T-helper 1 cell treated with Interleukin-12 subunit alpha and Interleukin-12 subunit beta and Interleukin-4 antibody, amounts not matched to agents 30 μg/mL and 1 μg/mL, for 36 hours (primary cell): ENCODE data around the gene AARS2.

Source experiments
- H3K27ac Mint-ChIP-seq: one replicate; pipeline ENCODE4 v1.8.0; 2021; ENCODE audit warnings: mild to moderate bottlenecking, mixed read lengths
- H3K27me3 Mint-ChIP-seq: one replicate; pipeline ENCODE4 v1.8.0; 2021; ENCODE audit warnings: low read depth, mixed read lengths
- H3K36me3 Mint-ChIP-seq: one replicate; pipeline ENCODE4 v1.8.0; 2021; ENCODE audit warnings: low read depth, mixed read lengths
- H3K4me1 Mint-ChIP-seq: one replicate; pipeline ENCODE4 v1.8.0; 2021; ENCODE audit warnings: low read depth, mixed read lengths
- H3K4me3 Mint-ChIP-seq: one replicate; pipeline ENCODE4 v1.8.0; 2021; ENCODE audit warnings: mild to moderate bottlenecking, moderate library complexity, mixed read lengths
- H3K9me3 Mint-ChIP-seq: one replicate; pipeline ENCODE4 v1.8.0; 2021; ENCODE audit warnings: mixed read lengths

The AARS2 gene

GRCh38 chr6:44300292-44300823, 12.8 kb downstream of the AARS2 start:
- Mint-ChIP-seq H3K4me1 (peaks cover 7% of the 10 kb centered on the region), H3K27me3 (peaks cover 30% of the 10 kb centered on the region), H3K4me3 (no peak overlapping the region), H3K27ac (no peak overlapping the region), H3K9me3 (no peaks in the 10 kb centered on the region), H3K36me3 (peaks cover 32% of the 10 kb centered on the region)

- Mint-ChIP-seq H3K27ac (no peak overlapping the region), H3K4me3 (no peak overlapping the region), H3K27me3 (peaks cover 40% of the 10 kb centered on the region), H3K36me3 (peaks cover 28% of the 10 kb centered on the region), H3K9me3 (no peaks in the 10 kb centered on the region), H3K4me1 (peaks cover 7% of the 10 kb centered on the region)
These were observed 14.3 kb downstream of the AARS2 start for GRCh38 chr6:44298864-44299263.

- no peak overlapping the region for H3K27ac Mint-ChIP-seq
- peaks cover 7% of the 10 kb centered on the region for H3K4me1 Mint-ChIP-seq
- H3K27me3 Mint-ChIP-seq = peaks cover 40% of the 10 kb centered on the region
- H3K36me3 Mint-ChIP-seq = peaks cover 24% of the 10 kb centered on the region
- H3K4me3 Mint-ChIP-seq = no peak overlapping the region
- H3K9me3 Mint-ChIP-seq = no peaks in the 10 kb centered on the region
These were observed 14.9 kb downstream of the AARS2 start for GRCh38 chr6:44298055-44298803.

- Mint-ChIP-seq H3K4me3 (peak overlapping the region; percentile 21), H3K9me3 (no peaks in the 10 kb centered on the region), H3K27ac (no peak overlapping the region), H3K36me3 (peaks cover 22% of the 10 kb centered on the region), H3K4me1 (peaks cover 7% of the 10 kb centered on the region), H3K27me3 (peaks cover 43% of the 10 kb centered on the region)
These were observed 15.8 kb downstream of the AARS2 start for GRCh38 chr6:44297063-44298038.

GRCh38 chr6:44294832-44295791, 18.0 kb downstream of the AARS2 start:
- Mint-ChIP-seq H3K4me1 (peaks cover 7% of the 10 kb centered on the region), H3K27ac (no peak overlapping the region), H3K36me3 (peaks cover 8% of the 10 kb centered on the region), H3K27me3 (peaks cover 56% of the 10 kb centered on the region), H3K9me3 (no peaks in the 10 kb centered on the region), H3K4me3 (no peak overlapping the region)

- H3K27ac Mint-ChIP-seq = no peak overlapping the region
- H3K4me1 Mint-ChIP-seq = peaks cover 7% of the 10 kb centered on the region
- H3K4me3 Mint-ChIP-seq = no peak overlapping the region
- peaks cover 55% of the 10 kb centered on the region for H3K27me3 Mint-ChIP-seq
- H3K9me3 Mint-ChIP-seq = no peaks in the 10 kb centered on the region
- H3K36me3 Mint-ChIP-seq = peaks cover 2% of the 10 kb centered on the region
These were observed 20.3 kb downstream of the AARS2 start for GRCh38 chr6:44292661-44293365.

- H3K27me3 Mint-ChIP-seq = peaks cover 57% of the 10 kb centered on the region
- H3K4me3 Mint-ChIP-seq = no peak overlapping the region
- H3K9me3 Mint-ChIP-seq = no peaks in the 10 kb centered on the region
- H3K27ac Mint-ChIP-seq = no peak overlapping the region
- peaks cover 2% of the 10 kb centered on the region for H3K36me3 Mint-ChIP-seq
- peaks cover 4% of the 10 kb centered on the region for H3K4me1 Mint-ChIP-seq
These were observed 21.3 kb downstream of the AARS2 start for GRCh38 chr6:44291841-44292240.

GRCh38 chr6:44289726-44290260, 23.4 kb downstream of the AARS2 start:
- peaks cover 51% of the 10 kb centered on the region for H3K27me3 Mint-ChIP-seq
- H3K36me3 Mint-ChIP-seq = no peaks in the 10 kb centered on the region
- H3K9me3 Mint-ChIP-seq = no peaks in the 10 kb centered on the region
- H3K27ac Mint-ChIP-seq = no peak overlapping the region
- H3K4me3 Mint-ChIP-seq = no peak overlapping the region
- no peaks in the 10 kb centered on the region for H3K4me1 Mint-ChIP-seq

- Mint-ChIP-seq H3K9me3 (no peaks in the 10 kb centered on the region), H3K27ac (no peak overlapping the region), H3K4me1 (no peaks in the 10 kb centered on the region), H3K27me3 (peaks cover 56% of the 10 kb centered on the region), H3K36me3 (no peaks in the 10 kb centered on the region), H3K4me3 (no peak overlapping the region)
These were observed 26.4 kb downstream of the AARS2 start for GRCh38 chr6:44286747-44287146.

- Mint-ChIP-seq H3K27ac (no peak overlapping the region), H3K4me1 (no peaks in the 10 kb centered on the region), H3K36me3 (no peaks in the 10 kb centered on the region), H3K4me3 (no peak overlapping the region), H3K27me3 (peaks cover 52% of the 10 kb centered on the region), H3K9me3 (no peaks in the 10 kb centered on the region)
These were observed 26.9 kb downstream of the AARS2 start for GRCh38 chr6:44286285-44286565.

- Mint-ChIP-seq H3K4me3 (no peak overlapping the region), H3K4me1 (no peaks in the 10 kb centered on the region), H3K27ac (no peak overlapping the region), H3K9me3 (no peaks in the 10 kb centered on the region), H3K27me3 (peaks cover 52% of the 10 kb centered on the region), H3K36me3 (no peaks in the 10 kb centered on the region)
These were observed 27.4 kb downstream of the AARS2 start for GRCh38 chr6:44285552-44286284.

- Mint-ChIP-seq H3K4me3 (no peak overlapping the region), H3K36me3 (no peaks in the 10 kb centered on the region), H3K27me3 (peaks cover 50% of the 10 kb centered on the region), H3K9me3 (no peaks in the 10 kb centered on the region), H3K27ac (no peak overlapping the region), H3K4me1 (no peaks in the 10 kb centered on the region)
These were observed 28.3 kb downstream of the AARS2 start for GRCh38 chr6:44284867-44285266.

- H3K27ac Mint-ChIP-seq = no peak overlapping the region
- peaks cover 49% of the 10 kb centered on the region for H3K27me3 Mint-ChIP-seq
- no peaks in the 10 kb centered on the region for H3K36me3 Mint-ChIP-seq
- no peaks in the 10 kb centered on the region for H3K9me3 Mint-ChIP-seq
- no peaks in the 10 kb centered on the region for H3K4me1 Mint-ChIP-seq
- H3K4me3 Mint-ChIP-seq = no peak overlapping the region
These were observed 29.0 kb downstream of the AARS2 start for GRCh38 chr6:44284121-44284520.
